ENCODE results near the gene RAET1G. TPM values are rescaled to one million over a fixed set of nuclear protein-coding genes. Genes with fewer than 3 reads are reported as not detected.

RAET1G gene
- total RNA-seq, 3 donors from 2014 or later (not counting 1 experiment from before 2014, with no cell fraction given) = 0.43 TPM; not detected in 2

- 59% methylated on average over 10 of the region's 10 CpGs for WGBS (ENCODE audit: insufficient coverage)
- no peak overlapping the region for H3K27ac ChIP-seq (ENCODE audit: low read length)
- Mint-ChIP-seq H3K27me3 (ENCODE audit: low read depth in 2 of 2) (peaks cover 35 to 45% of the 10 kb centered on the region in 2 donors), H3K27ac (no peak overlapping the region), H3K4me1 (no peaks in the 10 kb centered on the region), H3K36me3 (no peaks in the 10 kb centered on the region), H3K4me3 (no peak overlapping the region), H3K9me3 (no peaks in the 10 kb centered on the region)
- no peak for TF ChIP-seq CTCF (IDR thresholded peaks at IDR 0.05)
- ATAC-seq (no peak), DNase-seq (no peak)
- H3K27me3 ChIP-seq (ENCODE audit: control insufficient read depth, insufficient read depth, low read length) = no peaks in the 10 kb centered on the region
- no peaks in the 10 kb centered on the region for H3K36me3 ChIP-seq (ENCODE audit: control insufficient read depth, insufficient read depth, low read length)
- no peaks in the 10 kb centered on the region for H3K9me3 ChIP-seq (ENCODE audit: control insufficient read depth, insufficient read depth, low read length)
- peaks cover 5% of the 10 kb centered on the region for H3K4me1 ChIP-seq (ENCODE audit: control insufficient read depth, insufficient read depth, low read length)
- intact Hi-C loops (cut with micrococcal nuclease) = loop anchor here (10.0 kb wide), 1 partner anchor 305 kb away; the partner anchor contains the start of gene GINM1
- no peak overlapping the region for H3K4me3 ChIP-seq (ENCODE audit: low read length)
These were observed 53.5 kb downstream of the RAET1G start for GRCh38 chr6:149869275-149869892.

GRCh38 chr6:149867876-149868640 lies 54.9 kb downstream of the RAET1G start:
- H3K4me1 Mint-ChIP-seq = peaks cover 0 to 2% of the 10 kb centered on the region in 2 donors
- no peak for TF ChIP-seq CTCF (IDR thresholded peaks at IDR 0.05)
- Histone ChIP-seq H3K27me3 (ENCODE audit: control insufficient read depth, insufficient read depth, low read length) (no peaks in the 10 kb centered on the region), H3K9me3 (ENCODE audit: control insufficient read depth, insufficient read depth, low read length) (no peaks in the 10 kb centered on the region), H3K4me3 (ENCODE audit: low read length) (no peak overlapping the region), H3K36me3 (ENCODE audit: control insufficient read depth, insufficient read depth, low read length) (no peaks in the 10 kb centered on the region), H3K4me1 (ENCODE audit: control insufficient read depth, insufficient read depth, low read length) (peaks cover 8% of the 10 kb centered on the region), H3K27ac (ENCODE audit: low read length) (no peak overlapping the region)
- H3K4me3 Mint-ChIP-seq = no peak overlapping the region
- WGBS (ENCODE audit: insufficient coverage) = 51% methylated on average over 2 of the region's 4 CpGs
- peaks cover 27 to 33% of the 10 kb centered on the region in 2 donors for H3K27me3 Mint-ChIP-seq (ENCODE audit: low read depth in 2 of 2)
- intact Hi-C loops (cut with micrococcal nuclease) = loop anchor here (10.0 kb wide), 1 partner anchor 303 kb away; the partner anchor contains the start of gene GINM1
- H3K27ac Mint-ChIP-seq = no peak overlapping the region
- no peak for ATAC-seq
- no peaks in the 10 kb centered on the region for H3K9me3 Mint-ChIP-seq
- H3K36me3 Mint-ChIP-seq = no peaks in the 10 kb centered on the region
- no peak for DNase-seq

Other genes starting within 250 kb of the RAET1G start
- gene LATS1, start 205.0 kb downstream of the RAET1G start, total RNA-seq = 10 to 100 TPM; 37.9 to 52.5 (median 49.4) TPM
- gene NUP43, start 176.6 kb downstream of the RAET1G start, total RNA-seq = 10 to 100 TPM; 20.8 to 33.4 (median 23.5) TPM
- gene PCMT1, start 173.4 kb downstream of the RAET1G start, total RNA-seq = 10 to 100 TPM; 31.7 to 53.6 (median 41.5) TPM
- gene LRP11, start 58.8 kb downstream of the RAET1G start, total RNA-seq = under 1 TPM; 0.16 to 0.43 (median 0.26) TPM
- gene RAET1E, start 25.0 kb downstream of the RAET1G start, total RNA-seq = not detected
- 1 to 10 TPM in 2 of 3 donors, under 1 TPM in 1; 0.98 to 2.4 (median 2.4) TPM for gene ULBP2, start 18.9 kb upstream of the RAET1G start, total RNA-seq
- gene ULBP1, start 40.8 kb upstream of the RAET1G start, total RNA-seq = under 1 TPM in 2 of 3 donors, not detected in 1; 0.18 to 0.23 TPM
- not detected for gene RAET1L, start 102.4 kb upstream of the RAET1G start, total RNA-seq
- gene ULBP3, start 146.0 kb upstream of the RAET1G start, total RNA-seq = 1 to 10 TPM in 1 of 3 donors, under 1 TPM in 2; 0.64 to 1.5 (median 0.75) TPM
- not detected for gene PPP1R14C, start 219.9 kb upstream of the RAET1G start, total RNA-seq

All from natural killer cell (primary cell).